C4-2B (cell line): ENCODE data around the gene RCAN1.

Experiments used
- ZFX ChIP-seq: fragments of 450-650 bp; IDR thresholded peaks from 2 replicates; pipeline ENCODE4 v1.6.1; 2017
- TF ChIP-seq, protein P1 (sequence below): fragments of 450-650 bp; conservative IDR thresholded peaks from 2 replicates; pipeline ENCODE4 v1.5.1; 2017; ENCODE audit warnings: mild to moderate bottlenecking

DNA sequence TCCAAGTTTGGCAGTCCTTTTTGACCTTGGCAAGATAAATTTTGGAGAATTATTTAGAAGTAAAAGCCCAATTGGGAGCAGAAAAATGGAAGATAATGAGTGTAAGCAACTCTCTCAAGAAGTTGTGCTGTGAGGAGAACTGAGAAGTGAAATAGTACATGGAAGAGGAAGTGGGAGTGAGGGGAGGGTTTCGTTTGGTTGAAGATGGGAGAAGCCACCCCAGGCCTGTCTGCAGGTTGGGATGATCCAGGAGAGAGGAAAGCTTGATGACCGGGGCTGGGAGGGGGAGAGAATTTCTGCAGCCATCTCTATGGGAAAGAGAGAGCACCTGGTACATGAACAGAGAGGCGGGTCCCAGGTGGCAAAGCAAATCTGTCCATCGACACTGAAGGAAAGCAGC, 8.6 kb upstream of the RCAN1 start:
- TF ChIP-seq, protein P1, sequence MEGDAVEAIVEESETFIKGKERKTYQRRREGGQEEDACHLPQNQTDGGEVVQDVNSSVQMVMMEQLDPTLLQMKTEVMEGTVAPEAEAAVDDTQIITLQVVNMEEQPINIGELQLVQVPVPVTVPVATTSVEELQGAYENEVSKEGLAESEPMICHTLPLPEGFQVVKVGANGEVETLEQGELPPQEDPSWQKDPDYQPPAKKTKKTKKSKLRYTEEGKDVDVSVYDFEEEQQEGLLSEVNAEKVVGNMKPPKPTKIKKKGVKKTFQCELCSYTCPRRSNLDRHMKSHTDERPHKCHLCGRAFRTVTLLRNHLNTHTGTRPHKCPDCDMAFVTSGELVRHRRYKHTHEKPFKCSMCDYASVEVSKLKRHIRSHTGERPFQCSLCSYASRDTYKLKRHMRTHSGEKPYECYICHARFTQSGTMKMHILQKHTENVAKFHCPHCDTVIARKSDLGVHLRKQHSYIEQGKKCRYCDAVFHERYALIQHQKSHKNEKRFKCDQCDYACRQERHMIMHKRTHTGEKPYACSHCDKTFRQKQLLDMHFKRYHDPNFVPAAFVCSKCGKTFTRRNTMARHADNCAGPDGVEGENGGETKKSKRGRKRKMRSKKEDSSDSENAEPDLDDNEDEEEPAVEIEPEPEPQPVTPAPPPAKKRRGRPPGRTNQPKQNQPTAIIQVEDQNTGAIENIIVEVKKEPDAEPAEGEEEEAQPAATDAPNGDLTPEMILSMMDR, result no peak
- TF ChIP-seq ZFX, result no peak
